Activated CD8-positive, alpha-beta T cell treated with anti-CD3 and anti-CD28 coated beads, Interleukin-2, amount 10 ng/mL, durations not matched to agents 7 days and 5 days (primary cell): ENCODE measurements around the gene PMIS2. TPM values are rescaled to one million over a fixed set of nuclear protein-coding genes. Genes with fewer than 3 reads are reported as not detected.
A peak's percentile ranks its signal among the peaks of the same experiment; 100 is the strongest.
"Not testable (repeated sequence)": the region's sequence is repeated elsewhere in the genome, so short reads cannot be mapped to it uniquely, and the experiment has no call there.

Experiments used
- ATAC-seq: fragments of 150-1000 bp; cut with Tn5 transposase; one replicate; pipeline ENCODE4 v1.10.0; 2021; ENCODE audit warnings: moderate library complexity
- CTCF ChIA-PET: fragments of 350-600 bp; sonication (Branson Sonifier 250); formaldehyde crosslinking; loops from one replicate; lab custom pipeline; 2021; ENCODE audit warnings: antibody characterized with exemption; lab: Charles Lee
- POLR2A ChIA-PET: fragments of 350-600 bp; sonication (Branson Sonifier 250); formaldehyde crosslinking; loops from one replicate; lab custom pipeline; 2021; ENCODE audit warnings: antibody characterized with exemption; lab: Charles Lee
- DNase-seq: peaks from one replicate; pipeline ENCODE4 v3.0.0-alpha.2; 2020
- H3K27ac Mint-ChIP-seq: one replicate; pipeline ENCODE4 v1.8.0; 2021; ENCODE audit warnings: mild to moderate bottlenecking, mixed read lengths
- H3K27me3 Mint-ChIP-seq: one replicate; pipeline ENCODE4 v1.8.0; 2021; ENCODE audit warnings: low read depth, mixed read lengths
- H3K36me3 Mint-ChIP-seq: one replicate; pipeline ENCODE4 v1.8.0; 2021; ENCODE audit warnings: low read depth, mixed read lengths
- H3K4me1 Mint-ChIP-seq: one replicate; pipeline ENCODE4 v1.8.0; 2021; ENCODE audit warnings: low read depth, mixed read lengths
- H3K4me3 Mint-ChIP-seq: one replicate; pipeline ENCODE4 v1.8.0; 2021; ENCODE audit warnings: mild to moderate bottlenecking, mixed read lengths
- H3K9me3 Mint-ChIP-seq: one replicate; pipeline ENCODE4 v1.8.0; 2022; ENCODE audit warnings: mixed read lengths; ENCODE audit not compliant: insufficient read depth
- total RNA-seq, 2 experiments: library from RNA; stranded (reverse); gene quantifications; one replicate each; pipeline ENCODE4 v1.2.3, GENCODE V29; 2021

The PMIS2 gene
- total RNA-seq, 2 experiments from 2014 or later, result not detected

GRCh38 chr19:35595928-35596327 lies 10.0 kb downstream of the PMIS2 start:
- ATAC-seq, result no peak
- Mint-ChIP-seq H3K4me3 (no peak overlapping the region), H3K36me3 (no peaks in the 10 kb centered on the region), H3K27me3 (peaks cover 13% of the 10 kb centered on the region), H3K27ac (no peak overlapping the region), H3K9me3 (no peaks in the 10 kb centered on the region), H3K4me1 (peaks cover 9% of the 10 kb centered on the region)
- ChIA-PET POLR2A (interaction anchor here (2.0 kb wide), 1 partner anchor 17 kb away, joined by 6 read pairs; the partner anchor contains the start of gene HAUS5), CTCF (no interaction called here)
- DNase-seq, result no peak

DNA sequence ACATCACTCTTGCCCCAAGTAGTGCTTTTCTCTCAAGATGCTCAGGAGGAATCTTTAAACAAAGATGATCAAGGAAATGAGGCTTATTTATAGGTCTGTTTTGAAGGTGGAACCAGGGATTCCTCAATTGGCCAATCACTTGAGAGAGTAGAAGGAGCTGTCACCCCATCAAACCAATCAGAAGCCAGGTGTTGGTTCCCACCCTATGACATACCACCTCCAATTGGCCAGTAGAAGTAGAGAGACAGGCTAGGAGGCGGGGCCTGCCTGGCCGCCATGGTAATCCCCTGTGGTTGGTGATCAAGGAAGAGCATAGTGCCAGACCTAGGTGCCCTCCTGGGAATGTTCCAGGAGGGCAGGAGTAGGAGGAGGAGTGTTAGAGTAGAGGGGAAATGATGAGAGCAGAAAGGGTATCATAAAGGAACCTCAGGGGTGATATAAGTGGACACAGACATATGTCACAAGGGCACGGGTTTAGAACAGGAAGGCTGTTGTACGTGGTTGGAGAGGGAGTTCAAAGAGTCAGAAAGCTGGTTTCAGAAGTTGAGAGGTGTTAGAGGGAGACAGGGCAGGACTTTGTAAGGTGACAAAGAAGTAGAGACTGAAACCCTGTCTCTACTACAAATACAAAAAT lies 10.5 kb downstream of the PMIS2 start:
- CTCF ChIA-PET, result interaction anchor here (1.0 kb wide), 1 partner anchor 14 kb away, joined by 7 read pairs; no protein-coding TSS in a partner anchor
- H3K27ac Mint-ChIP-seq, result peak overlapping the region; percentile 53
- POLR2A ChIA-PET, result interaction anchor here (2.0 kb wide), 1 partner anchor 16 kb away, joined by 6 read pairs; the partner anchor contains the start of gene HAUS5

DNA sequence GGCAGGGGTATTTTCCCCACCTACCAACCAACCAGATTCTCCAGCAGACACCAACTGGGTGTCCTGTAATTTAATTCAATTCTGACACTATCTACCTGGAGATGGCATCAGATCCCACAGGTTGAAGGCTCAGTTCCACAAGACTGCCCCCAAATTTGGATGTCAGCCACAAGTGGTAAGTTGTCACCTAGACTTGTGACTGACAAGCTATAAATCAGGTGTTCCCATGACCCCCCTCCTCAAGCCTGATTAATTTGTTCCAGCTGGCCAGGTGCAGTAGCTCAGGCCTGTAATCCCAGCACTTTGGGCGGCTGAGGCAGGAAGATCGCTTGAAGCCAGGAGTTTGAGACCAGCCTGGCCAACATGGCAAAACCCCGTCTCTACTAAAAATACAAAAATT lies 16.0 kb downstream of the PMIS2 start:
- POLR2A ChIA-PET, result no interaction called here
- CTCF ChIA-PET, result interaction anchor here (1.2 to 2.1 kb wide), 2 partner anchors 8 to 54 kb away, joined by 3 to 5 read pairs; no protein-coding TSS in a partner anchor
- Mint-ChIP-seq H3K4me1 (no peaks in the 10 kb centered on the region), H3K4me3 (no peak overlapping the region), H3K9me3 (no peaks in the 10 kb centered on the region), H3K27me3 (peaks cover 11% of the 10 kb centered on the region), H3K36me3 (no peaks in the 10 kb centered on the region), H3K27ac (no peak overlapping the region)
- no peak for ATAC-seq
- DNase-seq, result no peak

More for the DNA sequence above, 10.5 kb downstream of the PMIS2 start:
- H3K4me3 Mint-ChIP-seq, result no peak overlapping the region
- peaks cover 9% of the 10 kb centered on the region for H3K4me1 Mint-ChIP-seq
- H3K9me3 Mint-ChIP-seq, result no peaks in the 10 kb centered on the region
- peak; percentile 35 for DNase-seq
- ATAC-seq, result peak; percentile 84
- H3K27me3 Mint-ChIP-seq, result peaks cover 15% of the 10 kb centered on the region
- H3K36me3 Mint-ChIP-seq, result no peaks in the 10 kb centered on the region

- H3K27me3 Mint-ChIP-seq, CTCF ChIA-PET, H3K4me1 Mint-ChIP-seq, ATAC-seq, H3K27ac Mint-ChIP-seq, DNase-seq, H3K4me3 Mint-ChIP-seq: not testable (repeated sequence)
- POLR2A ChIA-PET, result interaction anchor here (0.6 kb wide), 1 partner anchor 12 kb away, joined by 4 read pairs; no protein-coding TSS in a partner anchor
- peaks cover 11% of the 10 kb centered on the region for H3K36me3 Mint-ChIP-seq
- H3K9me3 Mint-ChIP-seq, result peaks cover 13% of the 10 kb centered on the region
These were observed 18.5 kb downstream of the PMIS2 start for GRCh38 chr19:35604436-35604835.

- CTCF ChIA-PET, H3K27ac Mint-ChIP-seq, H3K4me3 Mint-ChIP-seq, ATAC-seq, H3K27me3 Mint-ChIP-seq, POLR2A ChIA-PET, DNase-seq: not testable (repeated sequence)
- Mint-ChIP-seq H3K36me3 (peaks cover 11% of the 10 kb centered on the region), H3K4me1 (peaks cover 28% of the 10 kb centered on the region), H3K9me3 (peaks cover 13% of the 10 kb centered on the region)
These were observed 21.2 kb downstream of the PMIS2 start for GRCh38 chr19:35607170-35607569.

DNA sequence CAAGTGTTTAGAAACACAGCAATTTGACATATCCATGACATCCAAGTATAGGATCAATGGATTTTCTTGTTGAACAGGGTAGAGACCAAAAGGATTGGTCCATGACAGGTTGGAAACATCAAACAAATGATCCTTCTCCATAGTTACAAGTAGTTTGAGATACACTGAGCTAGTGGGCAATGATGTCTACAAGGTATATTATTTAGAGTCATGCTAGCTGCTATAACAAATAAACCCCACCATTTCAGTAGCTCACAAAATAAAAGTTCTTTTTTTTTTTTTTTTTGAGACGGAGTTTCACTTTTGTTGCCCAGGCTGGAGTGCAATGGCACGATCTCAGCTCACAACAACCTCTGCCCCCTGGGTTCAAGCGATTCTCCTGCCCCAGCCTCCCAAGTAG lies 21.7 kb downstream of the PMIS2 start:
- CTCF ChIA-PET, result interaction anchor here (1.1 kb wide), 1 partner anchor 59 kb away, joined by 5 read pairs; no protein-coding TSS in a partner anchor
- H3K27me3 Mint-ChIP-seq, result no peaks in the 10 kb centered on the region
- H3K9me3 Mint-ChIP-seq, result peaks cover 13% of the 10 kb centered on the region
- POLR2A ChIA-PET, result interaction anchor here (1.1 kb wide), 1 partner anchor 41 kb away, joined by 3 read pairs; the partner anchor contains the start of gene COX6B1
- no peak overlapping the region for H3K27ac Mint-ChIP-seq
- H3K36me3 Mint-ChIP-seq, result peaks cover 11% of the 10 kb centered on the region
- DNase-seq, result no peak
- no peak overlapping the region for H3K4me3 Mint-ChIP-seq
- peaks cover 33% of the 10 kb centered on the region for H3K4me1 Mint-ChIP-seq
- ATAC-seq, result no peak

DNA sequence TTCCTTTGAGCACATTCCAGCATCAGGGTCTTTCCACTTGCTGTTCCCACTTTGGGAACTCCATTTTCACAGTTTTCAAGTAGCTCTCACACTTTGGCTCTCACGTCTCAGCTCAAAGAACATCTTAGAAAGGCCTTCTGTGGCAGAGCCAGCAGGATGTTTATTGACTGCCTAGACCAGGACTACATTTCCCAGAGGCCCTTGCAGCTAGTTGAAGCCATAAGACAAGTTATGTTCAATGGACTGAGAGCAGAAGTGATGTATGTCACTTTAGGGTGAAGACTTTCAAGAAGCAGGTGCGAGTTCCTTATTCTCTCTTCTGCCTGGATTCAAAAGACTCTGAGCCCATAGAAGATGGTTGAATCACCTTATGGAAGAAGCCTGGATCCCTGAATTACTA lies 22.3 kb downstream of the PMIS2 start:
- ChIA-PET CTCF (interaction anchor here (0.5 to 1.1 kb wide), 2 partner anchors 48 to 60 kb away, joined by 4 to 5 read pairs; no protein-coding TSS in a partner anchor), POLR2A (interaction anchor here (1.1 kb wide), 1 partner anchor 41 kb away, joined by 3 read pairs; the partner anchor contains the start of gene COX6B1)
- no peak overlapping the region for H3K4me3 Mint-ChIP-seq
- H3K36me3 Mint-ChIP-seq, result peaks cover 11% of the 10 kb centered on the region
- peak overlapping the region; percentile 32 for H3K27ac Mint-ChIP-seq
- peaks cover 13% of the 10 kb centered on the region for H3K9me3 Mint-ChIP-seq
- DNase-seq, result peak; percentile 45
- peaks cover 37% of the 10 kb centered on the region for H3K4me1 Mint-ChIP-seq
- H3K27me3 Mint-ChIP-seq, result no peaks in the 10 kb centered on the region
- no peak for ATAC-seq

- POLR2A ChIA-PET, result interaction anchor here (1.3 kb wide), 1 partner anchor 38 kb away, joined by 6 read pairs; the partner anchor contains the start of gene COX6B1
- H3K27ac Mint-ChIP-seq, result peak overlapping the region; percentile 79
- DNase-seq (peak; percentile 62), ATAC-seq (peak; percentile 28)
- H3K27me3 Mint-ChIP-seq, result no peaks in the 10 kb centered on the region
- CTCF ChIA-PET, result interaction anchor here (1.3 to 2.8 kb wide), 3 partner anchors 13 to 54 kb away, joined by 3 to 7 read pairs (median 5); partner anchors contain the start of gene COX6B1
- H3K4me1 Mint-ChIP-seq, result peaks cover 48% of the 10 kb centered on the region
- peaks cover 13% of the 10 kb centered on the region for H3K9me3 Mint-ChIP-seq
- H3K4me3 Mint-ChIP-seq, result peak overlapping the region; percentile 4
- H3K36me3 Mint-ChIP-seq, result peaks cover 11% of the 10 kb centered on the region
These were observed 23.9 kb downstream of the PMIS2 start for GRCh38 chr19:35609851-35610353.

GRCh38 chr19:35612224-35612558 lies 26.2 kb downstream of the PMIS2 start:
- peaks cover 19% of the 10 kb centered on the region for H3K36me3 Mint-ChIP-seq
- peaks cover 11% of the 10 kb centered on the region for H3K9me3 Mint-ChIP-seq
- H3K4me1 Mint-ChIP-seq, result peaks cover 48% of the 10 kb centered on the region
- DNase-seq (no peak), ATAC-seq (no peak)
- H3K27ac Mint-ChIP-seq, result peak overlapping the region; percentile 95
- ChIA-PET POLR2A (interaction anchor here (0.6 to 1.4 kb wide), 10 partner anchors 9 to 133 kb away, joined by 3 to 10 read pairs (median 4); partner anchors contain the start of genes COX6B1, PSENEN and U2AF1L4), CTCF (interaction anchor here (1.3 to 2.8 kb wide), 4 partner anchors 15 to 471 kb away, joined by 3 to 7 read pairs (median 3); partner anchors contain the start of gene COX6B1)
- no peaks in the 10 kb centered on the region for H3K27me3 Mint-ChIP-seq
- H3K4me3 Mint-ChIP-seq, result peak overlapping the region; percentile 87

GRCh38 chr19:35612559-35613321 lies 26.8 kb downstream of the PMIS2 start, which contains the start of gene HAUS5:
Gene HAUS5 (plus strand): TSS chr19:35612735. CDS start chr19:35612795, 60 bp downstream.
- CTCF ChIA-PET, result interaction anchor here (0.6 to 1.6 kb wide), 5 partner anchors 12 to 472 kb away, joined by 3 to 4 read pairs (median 3); partner anchors contain the start of gene COX6B1
- ATAC-seq (peak; percentile 93), DNase-seq (peak; percentile 96)
- POLR2A ChIA-PET, result interaction anchor here (0.5 to 1.4 kb wide), 18 partner anchors 8 to 439 kb away, joined by 3 to 10 read pairs (median 4); partner anchors contain the start of genes COX6B1, LIN37, PSENEN and U2AF1L4
- peaks cover 18% of the 10 kb centered on the region for H3K36me3 Mint-ChIP-seq
- H3K27me3 Mint-ChIP-seq, result no peaks in the 10 kb centered on the region
- peak within 1 kb of the TSS; percentile 95 for H3K27ac Mint-ChIP-seq
- H3K4me1 Mint-ChIP-seq, result peaks cover 46% of the 10 kb centered on the region
- H3K9me3 Mint-ChIP-seq, result peaks cover 7% of the 10 kb centered on the region
- peak within 1 kb of the TSS; percentile 87 for H3K4me3 Mint-ChIP-seq

DNA sequence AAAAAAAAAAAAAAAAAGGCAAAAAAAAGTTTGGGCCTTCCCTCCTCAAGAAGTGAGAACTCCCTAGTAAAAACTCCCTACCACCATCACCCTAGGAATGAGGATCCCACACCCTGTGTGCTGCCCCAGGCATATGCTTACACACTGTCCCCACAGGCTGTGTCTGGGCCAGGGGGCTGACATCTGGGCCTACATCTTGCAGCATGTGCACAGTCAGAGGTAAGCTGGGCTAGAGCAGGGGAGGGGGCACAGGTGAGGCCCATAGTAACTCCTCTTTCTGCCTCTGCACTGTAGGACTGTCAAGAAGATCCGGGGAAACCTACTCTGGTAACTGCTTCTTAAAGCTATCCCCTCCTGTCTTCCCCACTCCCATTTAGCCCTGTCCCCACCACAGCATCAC lies 27.6 kb downstream of the PMIS2 start:
- Mint-ChIP-seq H3K36me3 (peaks cover 13% of the 10 kb centered on the region), H3K27ac (peak overlapping the region; percentile 95), H3K9me3 (peaks cover 2% of the 10 kb centered on the region), H3K4me3 (peak overlapping the region; percentile 87), H3K27me3 (no peaks in the 10 kb centered on the region), H3K4me1 (peaks cover 43% of the 10 kb centered on the region)
- no peak for DNase-seq
- CTCF ChIA-PET, result interaction anchor here (0.6 to 1.6 kb wide), 3 partner anchors 11 to 169 kb away, joined by 3 to 4 read pairs (median 3); partner anchors contain the start of gene COX6B1
- POLR2A ChIA-PET, result interaction anchor here (0.5 to 1.4 kb wide), 10 partner anchors 10 to 134 kb away, joined by 3 to 10 read pairs (median 5); partner anchors contain the start of gene LIN37
- no peak for ATAC-seq
